PFSK-1 (cell line): ENCODE measurements around the gene LMOD2.

Experiments
- FOXP2 ChIP-seq: optimal IDR thresholded peaks from 2 replicates; pipeline ENCODE3; 2011; ENCODE audit warnings: borderline replicate concordance, control low read depth, inconsistent platforms; ENCODE audit not compliant: insufficient read depth; ENCODE audit errors: extremely low read length, extremely low read depth
- POLR2AphosphoS5 ChIP-seq: IDR thresholded peaks from 2 replicates; pipeline ENCODE4 v1.6.1; 2012; ENCODE audit warnings: low read depth, mild to moderate bottlenecking, control low read depth, low read length, moderate library complexity
- SIN3A ChIP-seq: IDR thresholded peaks from 2 replicates; pipeline ENCODE4 v1.6.1; 2012; ENCODE audit warnings: mild to moderate bottlenecking, low read length, moderate library complexity, borderline replicate concordance; ENCODE audit not compliant: insufficient read depth
- TAF1 ChIP-seq: IDR thresholded peaks from 2 replicates; pipeline ENCODE4 v1.6.1; 2012; ENCODE audit warnings: low read length, control low read depth, borderline replicate concordance; ENCODE audit not compliant: insufficient read depth
- TF ChIP-seq, protein P1 (sequence below), 2 experiments: IDR thresholded peaks; 2 replicates each; pipeline versions ENCODE4 v1.6.1 to v1.8.0; 2011 to 2012; ENCODE audit warnings: low read depth in 2 of 2, low read length in 2 of 2, control low read depth in 1 of 2, inconsistent platforms in 1 of 2, mild to moderate bottlenecking in 1 of 2, moderate library complexity in 1 of 2; ENCODE audit not compliant: insufficient read depth in 1 of 2

LMOD2 gene

DNA sequence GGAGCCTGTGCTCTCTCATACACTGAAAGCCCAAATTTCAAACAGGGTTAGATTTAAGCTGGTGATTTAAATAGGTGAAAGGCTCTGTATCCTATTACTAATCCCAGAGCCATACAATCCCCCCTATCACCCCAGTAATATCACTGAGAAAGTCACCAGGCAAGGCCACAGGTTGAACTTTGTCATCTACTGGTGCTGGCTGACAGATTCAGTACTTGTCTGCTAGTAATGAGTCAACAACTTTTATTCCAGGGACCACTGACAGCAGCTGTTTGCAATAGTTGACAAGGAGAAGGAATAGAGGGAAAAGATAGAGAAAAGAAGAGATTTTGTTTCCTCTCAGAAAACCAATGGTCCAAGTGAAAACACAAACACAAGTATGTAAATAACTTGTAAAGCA, 43.6 kb upstream of the LMOD2 start:
- TF ChIP-seq, protein P1, sequence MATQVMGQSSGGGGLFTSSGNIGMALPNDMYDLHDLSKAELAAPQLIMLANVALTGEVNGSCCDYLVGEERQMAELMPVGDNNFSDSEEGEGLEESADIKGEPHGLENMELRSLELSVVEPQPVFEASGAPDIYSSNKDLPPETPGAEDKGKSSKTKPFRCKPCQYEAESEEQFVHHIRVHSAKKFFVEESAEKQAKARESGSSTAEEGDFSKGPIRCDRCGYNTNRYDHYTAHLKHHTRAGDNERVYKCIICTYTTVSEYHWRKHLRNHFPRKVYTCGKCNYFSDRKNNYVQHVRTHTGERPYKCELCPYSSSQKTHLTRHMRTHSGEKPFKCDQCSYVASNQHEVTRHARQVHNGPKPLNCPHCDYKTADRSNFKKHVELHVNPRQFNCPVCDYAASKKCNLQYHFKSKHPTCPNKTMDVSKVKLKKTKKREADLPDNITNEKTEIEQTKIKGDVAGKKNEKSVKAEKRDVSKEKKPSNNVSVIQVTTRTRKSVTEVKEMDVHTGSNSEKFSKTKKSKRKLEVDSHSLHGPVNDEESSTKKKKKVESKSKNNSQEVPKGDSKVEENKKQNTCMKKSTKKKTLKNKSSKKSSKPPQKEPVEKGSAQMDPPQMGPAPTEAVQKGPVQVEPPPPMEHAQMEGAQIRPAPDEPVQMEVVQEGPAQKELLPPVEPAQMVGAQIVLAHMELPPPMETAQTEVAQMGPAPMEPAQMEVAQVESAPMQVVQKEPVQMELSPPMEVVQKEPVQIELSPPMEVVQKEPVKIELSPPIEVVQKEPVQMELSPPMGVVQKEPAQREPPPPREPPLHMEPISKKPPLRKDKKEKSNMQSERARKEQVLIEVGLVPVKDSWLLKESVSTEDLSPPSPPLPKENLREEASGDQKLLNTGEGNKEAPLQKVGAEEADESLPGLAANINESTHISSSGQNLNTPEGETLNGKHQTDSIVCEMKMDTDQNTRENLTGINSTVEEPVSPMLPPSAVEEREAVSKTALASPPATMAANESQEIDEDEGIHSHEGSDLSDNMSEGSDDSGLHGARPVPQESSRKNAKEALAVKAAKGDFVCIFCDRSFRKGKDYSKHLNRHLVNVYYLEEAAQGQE (IDR thresholded peaks at IDR 0.05; ENCODE audit: insufficient read depth in 1 of 2, low read depth in 2 of 2, low read length in 2 of 2): no peak
- TF ChIP-seq FOXP2: no peak

DNA sequence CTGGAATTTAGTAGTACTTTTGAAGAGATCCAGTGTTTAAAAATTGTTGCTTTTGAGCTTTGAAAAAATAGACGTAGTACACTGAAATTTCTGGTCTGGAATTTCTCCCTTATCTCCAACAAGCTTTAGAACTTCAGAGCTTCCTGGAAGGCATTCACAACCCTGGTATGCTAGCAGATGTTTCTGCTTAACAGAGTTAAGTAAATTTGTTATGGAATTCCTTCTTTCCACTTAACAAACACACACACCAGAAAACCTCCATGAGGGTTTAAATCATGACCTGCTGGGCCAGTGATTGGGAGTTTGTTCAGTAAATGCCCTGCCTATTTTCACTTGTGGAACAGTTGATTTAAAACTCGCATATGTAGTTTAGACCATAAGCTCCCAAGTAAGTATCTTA, 40.3 kb upstream of the LMOD2 start:
- TF ChIP-seq SIN3A (no peak), FOXP2 (no peak), POLR2AphosphoS5 (no peak), TAF1 (no peak)
- TF ChIP-seq, protein P1 (IDR thresholded peaks at IDR 0.05; ENCODE audit: insufficient read depth in 1 of 2, low read depth in 2 of 2, low read length in 2 of 2): no peak

DNA sequence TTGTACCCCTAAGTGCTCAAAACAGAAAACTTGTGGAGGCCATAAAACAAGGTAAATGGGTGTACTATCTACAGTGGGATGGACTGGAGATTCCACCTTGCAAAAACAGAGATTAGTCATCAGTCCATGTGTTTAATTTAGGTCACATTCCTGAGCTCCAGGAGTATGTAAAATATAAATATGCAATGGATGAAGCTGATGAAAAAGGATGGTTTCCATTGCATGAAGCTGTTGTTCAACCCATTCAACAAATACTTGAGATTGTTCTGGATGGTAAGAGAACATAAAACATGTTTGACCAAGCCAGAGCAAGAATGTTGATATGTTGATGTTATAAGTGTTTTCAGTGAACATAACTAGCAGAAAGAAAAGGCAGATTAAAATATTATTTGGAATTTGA, 39.4 kb upstream of the LMOD2 start:
- TF ChIP-seq TAF1: no peak
- TF ChIP-seq SIN3A: no peak
- no peak for TF ChIP-seq FOXP2
- TF ChIP-seq POLR2AphosphoS5: no peak

DNA sequence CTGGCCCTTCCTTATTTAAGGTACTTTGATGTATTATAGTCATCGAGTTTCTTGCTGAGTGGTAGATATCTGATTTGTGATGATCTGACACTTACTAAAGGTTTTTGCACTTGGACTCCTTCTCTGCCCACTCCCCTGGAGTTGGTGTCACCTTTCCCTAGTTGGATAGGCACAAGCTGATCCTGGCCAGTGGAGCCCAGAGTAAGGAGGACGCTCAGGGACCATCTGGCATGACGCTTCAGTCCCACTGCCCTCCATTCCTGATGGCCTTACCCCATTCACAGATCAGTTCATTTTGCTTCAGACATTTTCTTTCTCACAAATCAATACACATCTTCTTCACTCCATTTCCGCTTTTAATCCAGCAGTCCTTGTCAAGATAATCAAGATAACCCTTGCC, 34.0 kb upstream of the LMOD2 start:
- TF ChIP-seq, protein P1 (IDR thresholded peaks at IDR 0.05; ENCODE audit: insufficient read depth in 1 of 2, low read depth in 2 of 2, low read length in 2 of 2): no peak
- TF ChIP-seq SIN3A (no peak), FOXP2 (no peak), POLR2AphosphoS5 (no peak), TAF1 (no peak)

DNA sequence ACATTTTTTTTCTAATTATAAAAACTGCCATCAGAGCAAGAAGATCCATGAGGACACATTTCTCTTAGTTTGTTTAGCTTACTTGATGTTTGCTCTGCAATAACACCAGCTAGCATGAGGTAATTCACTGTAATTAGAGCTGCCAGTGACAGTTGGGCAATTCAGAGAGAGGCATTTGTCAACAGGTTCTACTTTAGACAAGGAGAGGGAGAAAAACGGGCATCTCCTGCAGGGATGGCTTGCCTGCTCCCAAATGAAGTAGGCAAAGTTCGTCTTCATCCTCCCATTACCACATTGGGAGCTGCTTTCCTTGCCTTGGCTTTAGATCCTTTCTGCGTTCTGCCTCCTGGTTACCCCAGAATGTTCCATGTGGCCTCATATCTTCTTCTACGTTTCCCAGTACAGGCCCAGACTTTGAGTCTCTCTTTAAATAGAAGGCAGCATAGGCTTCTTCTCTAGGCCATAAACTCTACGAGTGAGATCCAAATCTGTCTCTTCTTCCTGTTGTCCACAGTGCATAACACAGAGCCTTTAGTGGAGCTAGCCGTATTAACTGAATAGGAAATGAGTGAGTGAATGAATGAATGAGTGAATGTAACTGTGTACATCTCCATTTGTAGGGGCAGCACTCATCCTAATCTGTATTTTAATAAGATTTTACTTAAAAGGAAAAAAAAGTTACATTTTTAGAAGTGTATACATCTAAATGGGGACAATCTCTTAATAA, 32.8 kb upstream of the LMOD2 start:
- TF ChIP-seq FOXP2: no peak
- no peak for TF ChIP-seq TAF1
- TF ChIP-seq SIN3A: no peak
- TF ChIP-seq POLR2AphosphoS5: no peak
- TF ChIP-seq, protein P1 (IDR thresholded peaks at IDR 0.05; ENCODE audit: insufficient read depth in 1 of 2, low read depth in 2 of 2, low read length in 2 of 2): no peak
